HFFc6 (cell line): Measurements from ENCODE around the gene HNF1B. TPM values are rescaled to one million over a fixed set of nuclear protein-coding genes. Genes with fewer than 3 reads are reported as not detected.

Experiments used
- DNase-seq: peaks from one replicate; pipeline ENCODE4 v3.0.0-alpha.2; 2018
- H3K27ac Mint-ChIP-seq: 2 replicates; pipeline ENCODE4 v1.8.0; 2020; ENCODE audit warnings: mild to moderate bottlenecking, mixed read lengths
- H3K27me3 Mint-ChIP-seq: 2 replicates; pipeline ENCODE4 v1.8.0; 2021; ENCODE audit warnings: mild to moderate bottlenecking, moderate library complexity, mixed read lengths; ENCODE audit not compliant: insufficient read depth
- H3K36me3 Mint-ChIP-seq: 2 replicates; pipeline ENCODE4 v1.8.0; 2021; ENCODE audit warnings: low read depth, mixed read lengths
- H3K4me1 Mint-ChIP-seq: 2 replicates; pipeline ENCODE4 v1.8.0; 2020; ENCODE audit warnings: low read depth, mixed read lengths
- H3K4me3 Mint-ChIP-seq: 2 replicates; pipeline ENCODE4 v1.8.0; 2020; ENCODE audit warnings: mild to moderate bottlenecking, moderate library complexity, mixed read lengths
- H3K9me3 Mint-ChIP-seq: 2 replicates; pipeline ENCODE4 v1.8.0; 2020; ENCODE audit warnings: mild to moderate bottlenecking, mixed read lengths
- total RNA-seq, 6 experiments: library from RNA; stranded (reverse); fragmentation: NEBNext Ultra II Directional; extraction: Animal tissue kit (Norgen Biotek cat#: 25700); gene quantifications; 2 replicates in 1 of 6; 3 replicates in 5 of 6; pipeline ENCODE4 v1.2.3, GENCODE V29; 2021
- TF ChIP-seq, protein P1 (sequence below): fragments of 200-600 bp; sonication (generic); IDR thresholded peaks from 2 replicates; pipeline ENCODE4 v1.5.0; 2021; ENCODE audit warnings: antibody characterized with exemption, mild to moderate bottlenecking

Gene HNF1B
- total RNA-seq, 6 experiments from 2014 or later = not detected

DNA sequence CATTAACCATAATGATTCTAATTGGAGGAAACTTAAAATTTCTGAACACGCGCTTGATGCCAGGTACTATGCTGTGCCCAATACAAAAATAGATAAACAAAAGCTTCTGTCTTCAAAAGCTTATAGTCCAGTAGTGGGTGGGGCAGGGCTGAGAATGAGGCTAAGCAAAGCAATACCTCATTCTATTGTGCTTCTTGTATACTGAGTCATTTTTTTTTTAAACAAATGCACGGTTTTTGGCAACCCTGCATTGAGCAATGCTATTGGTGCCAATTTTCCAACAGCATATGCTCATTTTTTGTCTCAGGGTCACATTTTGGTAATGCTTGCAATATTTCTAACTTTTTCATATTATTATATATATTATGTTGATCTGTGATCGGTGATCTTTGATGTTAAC lies 34.7 kb upstream of the HNF1B start:
- Mint-ChIP-seq H3K4me1 (peaks cover 23% of the 10 kb centered on the region), H3K27me3 (peaks cover 27% of the 10 kb centered on the region), H3K36me3 (no peaks in the 10 kb centered on the region), H3K9me3 (no peaks in the 10 kb centered on the region), H3K27ac (no peak overlapping the region), H3K4me3 (no peak overlapping the region)
- TF ChIP-seq, protein P1, sequence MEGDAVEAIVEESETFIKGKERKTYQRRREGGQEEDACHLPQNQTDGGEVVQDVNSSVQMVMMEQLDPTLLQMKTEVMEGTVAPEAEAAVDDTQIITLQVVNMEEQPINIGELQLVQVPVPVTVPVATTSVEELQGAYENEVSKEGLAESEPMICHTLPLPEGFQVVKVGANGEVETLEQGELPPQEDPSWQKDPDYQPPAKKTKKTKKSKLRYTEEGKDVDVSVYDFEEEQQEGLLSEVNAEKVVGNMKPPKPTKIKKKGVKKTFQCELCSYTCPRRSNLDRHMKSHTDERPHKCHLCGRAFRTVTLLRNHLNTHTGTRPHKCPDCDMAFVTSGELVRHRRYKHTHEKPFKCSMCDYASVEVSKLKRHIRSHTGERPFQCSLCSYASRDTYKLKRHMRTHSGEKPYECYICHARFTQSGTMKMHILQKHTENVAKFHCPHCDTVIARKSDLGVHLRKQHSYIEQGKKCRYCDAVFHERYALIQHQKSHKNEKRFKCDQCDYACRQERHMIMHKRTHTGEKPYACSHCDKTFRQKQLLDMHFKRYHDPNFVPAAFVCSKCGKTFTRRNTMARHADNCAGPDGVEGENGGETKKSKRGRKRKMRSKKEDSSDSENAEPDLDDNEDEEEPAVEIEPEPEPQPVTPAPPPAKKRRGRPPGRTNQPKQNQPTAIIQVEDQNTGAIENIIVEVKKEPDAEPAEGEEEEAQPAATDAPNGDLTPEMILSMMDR = no peak
- DNase-seq = peak; percentile 5

DNA sequence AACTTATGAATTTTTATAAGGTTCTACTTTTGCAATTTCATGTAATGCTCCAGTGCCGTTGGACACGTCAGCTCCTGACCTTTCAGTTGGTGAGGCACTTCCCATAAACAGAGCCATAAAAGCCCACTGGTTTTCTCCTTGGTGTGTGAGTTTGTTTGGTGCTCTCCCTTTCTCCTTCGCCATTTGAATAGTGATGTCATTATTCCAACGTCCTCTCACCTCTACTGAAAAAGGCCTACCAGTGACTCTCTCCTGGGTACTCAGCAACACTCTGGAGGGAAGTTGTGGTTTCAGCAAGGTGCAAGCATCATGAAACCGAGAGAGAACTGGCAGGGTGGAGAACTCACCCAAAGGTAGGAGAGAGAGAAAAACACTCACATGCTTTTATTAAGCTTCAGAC lies 29.6 kb upstream of the HNF1B start:
- H3K36me3 Mint-ChIP-seq = no peaks in the 10 kb centered on the region
- no peaks in the 10 kb centered on the region for H3K9me3 Mint-ChIP-seq
- TF ChIP-seq, protein P1 = no peak
- no peak for DNase-seq
- H3K27me3 Mint-ChIP-seq = peaks cover 4% of the 10 kb centered on the region
- H3K27ac Mint-ChIP-seq = no peak overlapping the region
- no peak overlapping the region; the same call in 1 of the 2 replicates for H3K4me3 Mint-ChIP-seq
- peaks cover 24% of the 10 kb centered on the region for H3K4me1 Mint-ChIP-seq

DNA sequence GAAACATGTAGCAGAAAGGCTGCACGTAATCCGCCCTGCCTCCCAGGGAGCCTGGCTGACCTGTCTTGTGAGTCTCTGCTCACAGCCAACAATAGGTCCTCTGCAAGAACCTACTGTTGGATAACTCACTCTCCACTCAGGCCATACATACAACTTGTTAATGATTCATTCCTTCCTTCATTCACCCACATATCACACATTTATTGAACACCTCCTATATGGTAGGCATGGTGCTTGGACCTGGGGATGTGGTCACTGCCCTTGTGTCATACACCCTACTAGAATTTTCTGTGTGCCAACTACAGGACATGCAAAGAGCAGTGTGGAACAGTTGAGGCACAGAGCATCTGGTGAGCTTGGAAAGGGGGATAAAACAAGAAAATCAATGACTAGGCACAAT lies 28.1 kb upstream of the HNF1B start:
- Mint-ChIP-seq H3K9me3 (peaks cover 4% of the 10 kb centered on the region; the same call in 1 of the 2 replicates), H3K4me3 (no peak overlapping the region), H3K27me3 (peaks cover 4% of the 10 kb centered on the region), H3K4me1 (peaks cover 18% of the 10 kb centered on the region; the same call in 1 of the 2 replicates), H3K36me3 (no peaks in the 10 kb centered on the region), H3K27ac (no peak overlapping the region)
- DNase-seq = no peak
- TF ChIP-seq, protein P1 = no peak

DNA sequence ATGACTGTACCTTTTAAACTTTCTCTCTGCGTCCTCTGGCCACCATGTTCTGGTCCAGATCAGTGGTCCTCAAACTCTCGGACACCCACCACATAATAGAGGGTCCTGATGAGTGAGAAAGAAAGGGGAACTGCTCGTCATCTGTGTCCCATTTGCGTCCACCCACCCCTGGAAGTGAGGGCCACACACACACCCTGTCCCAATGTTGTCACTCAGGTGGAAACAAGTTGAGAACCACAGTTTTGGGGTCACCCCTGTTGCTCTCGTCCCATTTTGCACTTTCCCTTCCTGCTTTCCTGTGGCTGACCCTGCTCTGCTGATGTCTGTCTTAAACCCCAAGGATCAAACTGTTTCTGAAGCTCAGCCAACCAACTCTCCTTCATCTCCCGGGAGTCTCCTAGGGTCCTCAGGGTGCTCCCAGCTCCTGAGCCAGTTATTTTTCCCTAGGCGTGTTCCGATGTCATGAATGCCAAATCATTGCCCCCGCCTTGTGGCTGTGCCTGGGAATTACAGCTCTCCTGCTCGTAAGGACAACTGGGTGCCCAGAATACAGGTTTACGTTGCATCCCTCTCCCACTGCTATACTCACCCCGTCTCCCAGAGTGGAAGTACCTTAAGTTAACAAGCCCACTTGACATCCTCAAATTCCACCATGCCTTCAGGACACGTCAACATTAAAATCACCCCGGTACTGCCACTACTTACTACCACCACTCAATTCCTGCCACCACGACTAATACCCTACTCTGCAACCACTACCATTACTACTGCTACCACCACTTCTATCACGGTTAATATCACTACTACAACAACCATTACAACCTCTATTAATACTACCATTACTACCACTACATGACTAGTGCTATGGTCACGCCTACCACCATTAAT lies 26.0 kb upstream of the HNF1B start:
- DNase-seq = peak; percentile 48
- Mint-ChIP-seq H3K27me3 (peaks cover 3% of the 10 kb centered on the region; the same call in 1 of the 2 replicates), H3K27ac (no peak overlapping the region), H3K4me3 (no peak overlapping the region), H3K36me3 (no peaks in the 10 kb centered on the region), H3K9me3 (peaks cover 4% of the 10 kb centered on the region; the same call in 1 of the 2 replicates), H3K4me1 (peaks cover 18% of the 10 kb centered on the region; the same call in 1 of the 2 replicates)
- TF ChIP-seq, protein P1 = peak; percentile 90

DNA sequence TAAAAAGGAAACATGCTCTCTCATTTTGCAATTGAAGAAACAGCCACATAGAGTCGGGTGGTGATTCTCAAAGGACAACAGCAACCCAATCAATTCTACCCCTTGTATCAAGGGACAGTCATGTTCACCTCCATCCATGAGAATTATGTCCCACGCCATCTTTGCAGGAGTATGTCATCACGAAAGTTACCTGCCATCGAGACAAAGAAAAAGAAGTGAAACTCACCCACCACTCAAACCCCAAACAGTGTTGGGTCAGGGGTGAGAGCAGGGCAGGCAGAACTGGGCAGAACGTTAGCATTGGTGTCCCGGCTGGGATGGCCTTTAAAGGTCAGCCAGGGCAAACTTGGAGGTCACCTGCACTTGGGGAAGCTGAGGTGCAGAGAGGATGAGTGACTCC lies 24.2 kb upstream of the HNF1B start:
- no peak overlapping the region for H3K4me3 Mint-ChIP-seq
- no peaks in the 10 kb centered on the region for H3K36me3 Mint-ChIP-seq
- H3K4me1 Mint-ChIP-seq = peaks cover 10% of the 10 kb centered on the region; the same call in 1 of the 2 replicates
- no peak for DNase-seq
- TF ChIP-seq, protein P1 = no peak
- no peak overlapping the region for H3K27ac Mint-ChIP-seq
- peaks cover 10% of the 10 kb centered on the region; the same call in 1 of the 2 replicates for H3K27me3 Mint-ChIP-seq
- H3K9me3 Mint-ChIP-seq = peaks cover 4% of the 10 kb centered on the region; the same call in 1 of the 2 replicates
